Stimulated activated naive B cell treated with anti-CD40 and anti-IgM and Interleukin-4, amounts not matched to agents 10 μg/mL and 1 μg/mL and 100 μg/mL, for 72 hours (primary cell): ENCODE measurements around the gene ICE1.
"Not testable (repeated sequence)": the region's sequence is repeated elsewhere in the genome, so short reads cannot be mapped to it uniquely, and the experiment has no call there.

Experiments used
- ATAC-seq, 2 donors: fragments of 150-1000 bp; cut with Tn5 transposase; replicated peaks; 2 replicates each; pipeline ENCODE4 v1.10.0; 2021; ENCODE audit warnings: moderate library complexity in 1 of 2
- DNase-seq: peaks from one replicate; pipeline ENCODE4 v3.0.0; 2021
- H3K27ac Mint-ChIP-seq: one replicate; pipeline ENCODE4 v1.8.0; 2022; ENCODE audit warnings: mild to moderate bottlenecking, mixed read lengths
- H3K27me3 Mint-ChIP-seq, 2 donors: one replicate each; pipeline ENCODE4 v1.8.0; 2022; ENCODE audit warnings: mixed read lengths in 2 of 2
- H3K36me3 Mint-ChIP-seq, 2 donors: one replicate each; pipeline ENCODE4 v1.8.0; 2022; ENCODE audit warnings: mixed read lengths in 2 of 2, mild to moderate bottlenecking in 1 of 2
- H3K4me1 Mint-ChIP-seq, 2 donors: one replicate each; pipeline ENCODE4 v1.8.0; 2022; ENCODE audit warnings: mixed read lengths in 2 of 2, mild to moderate bottlenecking in 1 of 2
- H3K4me3 Mint-ChIP-seq, 2 donors: one replicate each; pipeline ENCODE4 v1.8.0; 2022; ENCODE audit warnings: mild to moderate bottlenecking in 2 of 2, mixed read lengths in 2 of 2, moderate library complexity in 1 of 2
- H3K9me3 Mint-ChIP-seq, 2 donors: one replicate each; pipeline ENCODE4 v1.8.0; 2022; ENCODE audit warnings: mixed read lengths in 2 of 2, mild to moderate bottlenecking in 1 of 2

ICE1 gene

DNA sequence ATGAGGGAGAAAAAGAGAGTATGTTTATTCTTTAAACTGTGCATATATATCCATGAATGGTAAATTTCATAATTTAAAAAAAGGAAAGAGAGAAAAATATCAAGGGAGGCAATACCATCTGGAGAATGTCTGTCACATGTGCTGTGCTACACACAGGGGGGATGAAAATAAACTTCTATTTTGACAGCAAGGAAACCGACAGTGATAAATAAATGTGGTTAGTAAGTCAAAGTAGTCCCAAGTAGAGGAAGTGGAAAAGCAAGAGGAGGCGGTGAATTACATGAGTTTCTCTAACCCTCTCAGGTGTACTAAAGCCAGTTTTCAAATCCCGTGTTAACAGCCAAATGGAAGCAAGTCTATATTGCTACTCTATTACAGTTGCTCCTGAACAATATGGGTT lies 83.3 kb downstream of the ICE1 start:
- Mint-ChIP-seq H3K27ac (no peak overlapping the region), H3K4me1 (peaks cover 3 to 4% of the 10 kb centered on the region in 2 donors), H3K9me3 (peaks cover 4 to 14% of the 10 kb centered on the region in 2 donors), H3K27me3 (peaks cover 43 to 54% of the 10 kb centered on the region in 2 donors), H3K4me3 (no peak overlapping the region), H3K36me3 (peaks cover 2 to 7% of the 10 kb centered on the region in 2 donors)
- DNase-seq (no peak), ATAC-seq (peak; percentile 38 to 53)

DNA sequence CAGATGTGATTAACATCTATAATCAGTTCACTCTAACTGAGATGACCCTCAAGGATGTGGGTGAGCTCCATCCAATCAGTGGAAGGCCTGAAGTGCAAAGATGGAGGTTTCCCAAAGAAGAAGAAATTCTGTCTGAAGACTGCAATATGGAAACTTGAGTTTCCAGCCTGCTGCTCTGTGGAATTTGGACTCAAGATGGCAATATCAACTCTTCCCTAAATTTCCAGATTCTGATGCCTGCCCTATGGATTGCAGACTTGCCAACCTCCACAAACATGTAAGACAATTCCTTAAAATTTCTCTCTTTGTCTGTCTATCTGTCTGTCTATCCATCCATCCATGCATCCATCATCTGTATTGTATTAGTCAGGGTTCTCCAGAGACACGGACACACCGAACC lies 85.9 kb downstream of the ICE1 start:
- Mint-ChIP-seq H3K27me3 (peaks cover 32 to 46% of the 10 kb centered on the region in 2 donors), H3K4me1 (peaks cover 3 to 4% of the 10 kb centered on the region in 2 donors), H3K27ac (no peak overlapping the region), H3K4me3 (no peak overlapping the region), H3K36me3 (peaks cover 2 to 7% of the 10 kb centered on the region in 2 donors), H3K9me3 (peaks cover 5 to 11% of the 10 kb centered on the region in 2 donors)
- DNase-seq (no peak), ATAC-seq (no peak)

DNA sequence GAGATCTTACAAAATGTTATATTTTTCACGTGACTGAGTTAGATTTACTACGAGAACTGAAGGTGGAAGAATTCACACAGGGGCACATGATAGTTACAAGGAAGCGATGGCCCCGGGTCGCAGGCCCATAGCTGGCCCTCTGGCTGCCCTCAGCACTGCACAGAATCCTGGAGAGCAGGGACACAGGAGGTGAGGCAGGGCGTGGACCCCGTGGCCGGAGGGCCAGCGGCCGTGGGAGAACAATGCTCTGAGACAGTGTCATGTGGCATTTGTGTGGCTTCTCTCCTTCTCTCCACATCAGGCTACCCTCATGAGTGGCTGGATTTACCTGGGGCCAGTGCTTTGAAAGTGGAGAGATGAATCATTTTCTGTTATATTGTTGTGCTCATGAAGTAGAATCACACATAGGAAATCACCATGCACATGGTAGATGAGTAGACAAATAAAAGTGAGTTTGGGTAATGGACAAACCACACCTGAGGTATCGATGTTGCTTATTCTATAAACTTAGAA lies 89.5 kb downstream of the ICE1 start:
- ATAC-seq = peak; percentile 52 to 57
- no peak overlapping the region for H3K4me3 Mint-ChIP-seq

DNA sequence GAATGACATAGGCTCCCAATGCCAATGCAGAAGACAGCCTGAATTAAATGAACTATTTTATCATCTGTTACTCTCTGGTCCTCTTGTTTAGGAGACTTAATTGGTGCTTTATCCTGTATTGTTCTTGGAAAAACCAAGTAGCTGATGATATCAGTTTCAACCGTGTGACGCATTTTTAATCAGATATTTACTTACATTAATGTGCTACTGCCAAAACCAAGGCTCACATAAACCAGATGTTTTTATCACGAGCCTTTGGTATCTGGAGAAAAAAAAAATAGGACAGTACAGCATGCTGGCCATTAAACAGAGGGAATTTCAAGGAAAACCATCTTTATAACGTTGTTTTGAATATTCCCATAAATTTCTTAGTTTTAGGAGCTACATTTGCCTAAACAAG lies 90.1 kb downstream of the ICE1 start:
- no peak for ATAC-seq

More for the DNA sequence above, 89.5 kb downstream of the ICE1 start:
- Mint-ChIP-seq H3K4me1 (no peaks in the 10 kb centered on the region), H3K27ac (no peak overlapping the region), H3K36me3 (no peaks in the 10 kb centered on the region), H3K27me3 (peaks cover 37 to 58% of the 10 kb centered on the region in 2 donors), H3K9me3 (peaks cover 0 to 2% of the 10 kb centered on the region in 2 donors)
- no peak for DNase-seq

DNA sequence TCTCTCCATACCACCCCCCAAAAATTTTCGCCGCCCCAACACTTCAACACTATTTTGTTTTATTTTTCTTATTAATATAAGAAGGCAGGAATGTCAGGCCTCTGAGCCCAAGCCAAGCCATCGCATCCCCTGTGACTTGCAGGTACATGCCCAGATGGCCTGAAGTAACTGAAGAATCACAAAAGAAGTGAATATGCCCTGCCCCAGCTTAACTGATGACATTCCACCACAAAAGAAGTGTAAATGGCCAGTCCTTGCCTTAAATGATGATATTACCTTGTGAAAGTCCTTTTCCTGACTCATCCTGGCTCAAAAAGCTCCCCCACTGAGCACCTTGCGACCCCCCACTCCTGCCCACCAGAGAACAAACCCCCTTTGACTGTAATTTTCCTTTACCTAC lies 98.1 kb downstream of the ICE1 start:
- H3K9me3 Mint-ChIP-seq, H3K27ac Mint-ChIP-seq, H3K4me3 Mint-ChIP-seq, H3K36me3 Mint-ChIP-seq, ATAC-seq, DNase-seq: not testable (repeated sequence)
- Mint-ChIP-seq H3K4me1 (peaks cover 11 to 17% of the 10 kb centered on the region in 2 donors), H3K27me3 (peaks cover 10 to 15% of the 10 kb centered on the region in 2 donors)

More for the DNA sequence above, 90.1 kb downstream of the ICE1 start:
- H3K36me3 Mint-ChIP-seq = no peaks in the 10 kb centered on the region
- H3K4me1 Mint-ChIP-seq = no peaks in the 10 kb centered on the region
- DNase-seq = no peak
- no peak overlapping the region for H3K4me3 Mint-ChIP-seq
- peaks cover 0 to 2% of the 10 kb centered on the region in 2 donors for H3K9me3 Mint-ChIP-seq
- peaks cover 40 to 57% of the 10 kb centered on the region in 2 donors for H3K27me3 Mint-ChIP-seq
- H3K27ac Mint-ChIP-seq = no peak overlapping the region

DNA sequence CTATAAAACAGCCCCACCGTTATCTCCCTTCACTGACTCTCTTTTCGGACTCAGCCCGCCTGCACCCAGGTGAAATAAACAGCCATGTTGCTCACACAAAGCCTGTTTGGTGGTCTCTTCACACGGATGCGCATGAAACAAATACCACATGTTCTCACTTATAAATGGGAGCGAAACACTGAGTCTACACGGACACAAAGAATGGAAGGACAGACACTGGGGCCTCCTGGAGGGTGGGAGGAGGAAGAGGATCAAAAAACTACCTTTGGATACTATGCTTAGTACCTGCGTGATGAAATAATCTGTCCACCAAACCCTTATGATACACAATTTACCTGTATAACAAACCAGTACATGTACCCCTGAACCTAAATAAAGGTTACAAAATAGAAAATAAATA lies 98.6 kb downstream of the ICE1 start:
- DNase-seq (no peak), ATAC-seq (no peak)
- H3K27ac Mint-ChIP-seq = no peak overlapping the region
- peaks cover 10 to 12% of the 10 kb centered on the region in 2 donors for H3K27me3 Mint-ChIP-seq
- peaks cover 11 to 17% of the 10 kb centered on the region in 2 donors for H3K4me1 Mint-ChIP-seq
- no peaks in the 10 kb centered on the region for H3K36me3 Mint-ChIP-seq
- H3K9me3 Mint-ChIP-seq = peaks cover 4% of the 10 kb centered on the region in 2 donors
- no peak overlapping the region for H3K4me3 Mint-ChIP-seq

DNA sequence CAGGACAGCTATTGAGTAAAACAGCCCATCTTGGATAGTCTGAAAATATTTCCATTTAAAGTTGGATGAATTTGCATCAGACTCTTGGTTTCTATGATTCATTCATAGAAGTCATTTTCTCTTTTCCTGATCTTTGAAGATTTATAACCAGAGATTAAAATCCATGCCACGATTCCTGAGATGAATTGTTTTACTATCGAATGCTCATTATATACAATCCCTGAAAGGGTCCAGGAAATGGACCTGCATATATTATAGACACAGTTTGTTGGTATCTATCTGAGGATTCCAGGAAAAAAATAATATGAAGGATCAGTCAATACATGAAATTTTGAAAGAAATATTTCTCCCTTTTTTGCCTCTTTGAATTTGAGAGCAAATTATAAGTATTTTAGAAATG lies 99.0 kb downstream of the ICE1 start:
- peaks cover 11 to 17% of the 10 kb centered on the region in 2 donors for H3K4me1 Mint-ChIP-seq
- H3K27me3 Mint-ChIP-seq = peaks cover 8% of the 10 kb centered on the region in 2 donors
- H3K9me3 Mint-ChIP-seq = peaks cover 4% of the 10 kb centered on the region in 2 donors
- no peak for DNase-seq
- H3K4me3 Mint-ChIP-seq = no peak overlapping the region
- no peaks in the 10 kb centered on the region for H3K36me3 Mint-ChIP-seq
- ATAC-seq = no peak
- no peak overlapping the region for H3K27ac Mint-ChIP-seq

DNA sequence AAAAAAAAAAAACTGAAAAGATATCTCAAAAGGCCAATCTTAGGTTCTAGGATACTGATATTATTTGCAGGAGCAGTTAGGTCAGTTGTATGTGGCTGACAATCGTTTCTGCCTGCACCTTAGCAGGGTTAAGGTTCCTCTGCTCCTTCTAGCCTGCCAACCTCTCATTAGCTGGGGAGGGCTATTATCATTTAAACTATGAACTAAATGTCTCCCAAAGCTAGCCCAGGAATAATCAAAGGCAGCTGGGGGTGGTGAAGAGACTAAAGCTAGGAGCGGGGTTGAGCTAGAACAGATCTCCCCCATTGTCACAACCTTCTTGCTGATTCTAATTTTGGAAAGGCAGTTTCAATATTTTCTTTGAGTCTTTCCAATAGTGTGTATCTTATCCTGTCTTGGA lies 99.9 kb downstream of the ICE1 start:
- no peak overlapping the region for H3K27ac Mint-ChIP-seq
- ATAC-seq = no peak
- H3K36me3 Mint-ChIP-seq = no peaks in the 10 kb centered on the region
- DNase-seq = no peak
- H3K9me3 Mint-ChIP-seq = peaks cover 4 to 8% of the 10 kb centered on the region in 2 donors
- H3K27me3 Mint-ChIP-seq = peaks cover 0 to under 1% of the 10 kb centered on the region in 2 donors
- no peak overlapping the region for H3K4me3 Mint-ChIP-seq
- H3K4me1 Mint-ChIP-seq = peaks cover 11 to 17% of the 10 kb centered on the region in 2 donors

DNA sequence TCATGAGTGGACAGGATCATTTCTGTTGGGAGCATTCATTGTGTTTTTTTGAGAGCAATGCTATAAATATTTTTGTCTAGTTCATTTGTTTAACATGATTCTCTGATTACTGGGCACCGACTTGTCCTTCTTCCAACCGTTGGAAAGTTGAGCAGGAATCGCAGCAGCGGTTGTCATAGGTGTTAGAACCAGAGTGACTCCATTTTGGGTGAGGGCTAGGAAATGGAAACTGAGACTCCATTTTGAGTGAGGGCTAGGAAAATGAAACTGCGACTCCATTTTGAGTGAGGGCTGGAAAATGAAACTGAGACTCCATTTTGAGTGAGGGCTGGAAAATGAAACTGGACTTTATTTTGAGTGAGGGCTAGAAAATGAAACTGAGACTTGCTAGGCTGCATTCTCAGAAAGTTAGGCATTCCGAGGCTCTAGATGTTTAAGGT lies 100.6 kb downstream of the ICE1 start:
- H3K36me3 Mint-ChIP-seq = no peaks in the 10 kb centered on the region
- H3K9me3 Mint-ChIP-seq = peaks cover 4 to 10% of the 10 kb centered on the region in 2 donors
- H3K27me3 Mint-ChIP-seq = no peaks in the 10 kb centered on the region
- no peak for DNase-seq
- ATAC-seq = peak; percentile 51 to 65
- H3K4me1 Mint-ChIP-seq = peaks cover 11 to 17% of the 10 kb centered on the region in 2 donors
- H3K27ac Mint-ChIP-seq = peak overlapping the region; percentile 4
- peak overlapping the region in 1 of 2 donors; percentile 5 for H3K4me3 Mint-ChIP-seq

DNA sequence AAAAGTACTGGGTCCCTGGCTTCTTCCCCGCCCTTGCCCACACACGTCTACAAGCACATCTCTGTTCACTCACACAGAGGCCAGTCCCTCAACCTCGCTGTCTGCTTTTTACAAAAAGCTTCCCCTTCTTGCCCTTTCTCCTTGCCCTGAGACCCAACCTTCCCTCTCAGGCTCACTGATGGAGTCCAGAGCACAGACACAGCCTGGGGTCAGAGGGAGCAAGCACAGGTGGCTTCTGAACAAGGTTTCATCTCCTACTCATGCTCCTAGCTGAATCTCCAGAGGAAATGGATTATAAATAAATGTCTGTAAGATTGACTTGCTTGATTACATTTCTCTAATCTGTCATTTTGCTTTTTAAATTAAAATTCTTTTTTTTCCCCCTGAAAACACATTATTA lies 101.8 kb downstream of the ICE1 start:
- DNase-seq = no peak
- H3K27me3 Mint-ChIP-seq = no peaks in the 10 kb centered on the region
- peaks cover 4 to 13% of the 10 kb centered on the region in 2 donors for H3K9me3 Mint-ChIP-seq
- no peak overlapping the region for H3K4me3 Mint-ChIP-seq
- H3K27ac Mint-ChIP-seq = no peak overlapping the region
- no peak for ATAC-seq
- peaks cover 11 to 17% of the 10 kb centered on the region in 2 donors for H3K4me1 Mint-ChIP-seq
- H3K36me3 Mint-ChIP-seq = peaks cover 0 to 3% of the 10 kb centered on the region in 2 donors

DNA sequence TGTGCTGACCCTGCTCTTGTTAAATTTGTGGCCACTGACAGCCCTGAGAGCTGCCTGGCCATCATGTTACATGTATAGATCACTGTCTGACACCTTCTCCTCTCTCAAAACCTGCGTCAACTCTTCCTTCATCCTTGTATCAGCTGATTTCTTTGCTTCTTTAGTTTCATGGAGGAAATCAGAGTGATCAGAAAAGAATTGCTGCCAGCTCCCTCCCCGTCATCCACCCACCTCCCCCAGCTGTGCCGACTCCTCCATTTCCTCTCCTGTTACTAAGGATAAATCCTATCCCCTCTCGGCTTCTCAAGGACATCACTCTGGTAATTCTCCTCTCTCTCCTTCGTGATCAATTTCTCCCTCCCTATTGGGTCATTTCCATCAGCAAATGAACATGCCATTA lies 108.9 kb downstream of the ICE1 start:
- no peak for DNase-seq
- ATAC-seq = no peak
- peaks cover 0 to 3% of the 10 kb centered on the region in 2 donors for H3K36me3 Mint-ChIP-seq
- peaks cover 26 to 43% of the 10 kb centered on the region in 2 donors for H3K27me3 Mint-ChIP-seq
- peaks cover 0 to 9% of the 10 kb centered on the region in 2 donors for H3K9me3 Mint-ChIP-seq
- no peaks in the 10 kb centered on the region for H3K4me1 Mint-ChIP-seq
- H3K27ac Mint-ChIP-seq = no peak overlapping the region
- no peak overlapping the region for H3K4me3 Mint-ChIP-seq

DNA sequence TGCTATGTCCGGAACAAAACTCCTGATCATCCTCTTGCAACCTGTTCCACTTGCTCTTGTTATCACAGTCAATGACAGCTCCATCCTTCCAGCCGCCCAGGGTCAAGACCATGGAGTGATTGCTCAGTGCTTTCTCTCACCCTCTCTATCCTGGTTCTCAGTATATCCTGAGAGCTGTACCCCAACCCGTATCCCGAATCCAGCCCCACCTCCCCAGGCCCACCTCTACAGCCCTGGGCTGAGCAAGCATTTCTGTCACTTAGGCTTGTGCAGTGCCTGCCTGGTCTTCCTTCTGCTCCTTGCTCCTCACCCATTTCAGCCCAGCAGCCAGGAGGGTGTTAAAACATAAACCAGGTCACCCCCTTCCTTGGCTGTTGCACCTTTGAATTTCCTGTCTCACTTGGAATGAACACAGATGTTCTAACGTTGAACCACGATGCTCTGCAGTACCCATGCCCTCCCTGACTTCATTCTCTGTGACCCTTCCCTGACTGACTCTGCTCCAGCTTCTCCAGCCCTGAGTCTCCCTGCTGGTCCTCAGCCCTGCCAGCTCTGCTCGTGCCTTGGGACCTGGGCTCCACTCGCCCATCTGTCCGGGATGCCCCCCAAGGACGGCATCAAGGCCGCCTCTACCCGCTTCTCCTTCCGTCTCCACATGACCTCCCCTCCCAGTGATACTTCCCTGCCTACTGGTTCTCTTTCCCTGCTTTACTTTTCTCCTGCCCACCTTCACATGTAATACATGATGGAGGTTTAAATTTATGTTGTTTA lies 110.0 kb downstream of the ICE1 start:
- peaks cover 33 to 50% of the 10 kb centered on the region in 2 donors for H3K27me3 Mint-ChIP-seq
- peaks cover 0 to 3% of the 10 kb centered on the region in 2 donors for H3K9me3 Mint-ChIP-seq
- DNase-seq (no peak), ATAC-seq (no peak)
- H3K4me1 Mint-ChIP-seq = no peaks in the 10 kb centered on the region
- no peak overlapping the region for H3K27ac Mint-ChIP-seq
- H3K4me3 Mint-ChIP-seq = no peak overlapping the region
- H3K36me3 Mint-ChIP-seq = peaks cover 0 to 3% of the 10 kb centered on the region in 2 donors

DNA sequence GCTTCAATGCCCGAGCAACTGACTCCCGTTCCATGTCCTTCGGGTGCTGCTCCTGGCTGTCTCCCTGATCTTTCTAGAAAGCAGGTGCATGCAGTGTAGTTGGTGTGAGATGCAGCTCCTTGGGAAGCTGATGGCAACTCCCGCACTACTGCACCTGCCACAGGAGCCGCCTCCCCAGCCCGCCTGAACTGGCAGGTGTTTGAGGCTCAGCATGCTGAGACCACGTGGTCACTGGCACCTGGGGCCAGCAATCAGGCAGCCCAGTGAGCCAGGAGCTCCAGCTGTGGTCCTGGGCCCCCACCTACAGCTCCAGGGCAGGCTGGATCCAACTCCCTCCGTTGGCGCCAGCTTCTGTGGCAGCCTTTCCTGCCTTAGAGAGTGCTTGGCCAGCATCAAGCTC lies 111.5 kb downstream of the ICE1 start:
- no peak overlapping the region for H3K4me3 Mint-ChIP-seq
- ATAC-seq = no peak

DNA sequence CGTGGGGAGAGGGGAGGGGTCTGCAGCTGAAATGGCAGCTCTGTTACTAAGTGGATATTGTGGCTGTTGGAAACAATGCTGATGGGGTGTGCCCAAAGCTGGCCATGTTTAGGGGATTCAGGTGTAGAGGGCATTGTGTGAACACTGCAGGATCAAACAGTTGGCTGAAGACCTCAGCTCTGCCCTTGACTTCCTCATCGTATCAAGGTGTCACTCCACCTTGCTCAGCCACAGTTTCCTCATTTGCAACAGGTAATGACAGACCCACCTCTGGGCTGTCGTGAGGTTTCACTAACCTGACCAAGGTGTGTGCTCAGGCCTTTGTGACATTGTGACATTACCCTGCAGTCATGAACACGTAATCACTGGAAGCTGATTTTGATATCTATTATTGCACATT lies 111.9 kb downstream of the ICE1 start:
- Mint-ChIP-seq H3K4me3 (no peak overlapping the region), H3K4me1 (no peaks in the 10 kb centered on the region), H3K27ac (no peak overlapping the region), H3K27me3 (peaks cover 33 to 50% of the 10 kb centered on the region in 2 donors), H3K9me3 (no peaks in the 10 kb centered on the region), H3K36me3 (no peaks in the 10 kb centered on the region)
- ATAC-seq (no peak), DNase-seq (no peak)

More for the DNA sequence above, 111.5 kb downstream of the ICE1 start:
- Mint-ChIP-seq H3K27me3 (peaks cover 33 to 50% of the 10 kb centered on the region in 2 donors), H3K9me3 (peaks cover 0 to 2% of the 10 kb centered on the region in 2 donors), H3K27ac (no peak overlapping the region), H3K4me1 (no peaks in the 10 kb centered on the region), H3K36me3 (peaks cover 0 to 1% of the 10 kb centered on the region in 2 donors)
- DNase-seq = no peak

DNA sequence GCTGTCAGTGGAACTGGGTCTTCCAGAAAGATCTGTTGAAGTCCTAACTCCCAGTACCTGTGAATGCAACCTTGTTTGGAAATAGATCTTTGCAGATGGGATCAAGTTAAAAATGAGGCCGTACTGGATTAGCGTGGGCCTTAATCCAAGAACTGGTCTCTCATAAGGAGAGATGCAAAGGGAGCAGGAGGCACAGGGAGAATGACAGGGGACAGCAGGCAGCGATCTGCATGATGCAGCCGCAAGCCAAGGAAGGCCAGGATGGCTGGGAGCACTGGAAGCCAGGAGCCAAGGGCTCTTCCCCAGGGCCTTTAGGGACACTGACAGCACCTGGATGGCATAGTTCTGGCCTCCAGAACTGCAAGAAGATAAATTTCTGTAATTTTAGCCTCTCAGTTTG lies 114.4 kb downstream of the ICE1 start:
- H3K4me3 Mint-ChIP-seq = no peak overlapping the region
- peaks cover 25 to 48% of the 10 kb centered on the region in 2 donors for H3K27me3 Mint-ChIP-seq
- H3K9me3 Mint-ChIP-seq = peaks cover 0 to 4% of the 10 kb centered on the region in 2 donors
- H3K27ac Mint-ChIP-seq = no peak overlapping the region
- H3K36me3 Mint-ChIP-seq = no peaks in the 10 kb centered on the region
- ATAC-seq (no peak), DNase-seq (no peak)
- no peaks in the 10 kb centered on the region for H3K4me1 Mint-ChIP-seq
